Stimulated activated CD4-positive, alpha-beta T cell treated with anti-CD3 and anti-CD28 coated beads, Interleukin-12 subunit alpha, Interleukin-12 subunit beta, amount 100 ng/mL, for 4 hours (primary cell): ENCODE data around the gene GLCE.
A peak's percentile ranks its signal among the peaks of the same experiment; 100 is the strongest.
"Not testable (repeated sequence)": the region's sequence is repeated elsewhere in the genome, so short reads cannot be mapped to it uniquely, and the experiment has no call there.

Source experiments
- DNase-seq: peaks from one replicate; pipeline ENCODE4 v3.0.0-alpha.2; 2020

GLCE gene

DNA sequence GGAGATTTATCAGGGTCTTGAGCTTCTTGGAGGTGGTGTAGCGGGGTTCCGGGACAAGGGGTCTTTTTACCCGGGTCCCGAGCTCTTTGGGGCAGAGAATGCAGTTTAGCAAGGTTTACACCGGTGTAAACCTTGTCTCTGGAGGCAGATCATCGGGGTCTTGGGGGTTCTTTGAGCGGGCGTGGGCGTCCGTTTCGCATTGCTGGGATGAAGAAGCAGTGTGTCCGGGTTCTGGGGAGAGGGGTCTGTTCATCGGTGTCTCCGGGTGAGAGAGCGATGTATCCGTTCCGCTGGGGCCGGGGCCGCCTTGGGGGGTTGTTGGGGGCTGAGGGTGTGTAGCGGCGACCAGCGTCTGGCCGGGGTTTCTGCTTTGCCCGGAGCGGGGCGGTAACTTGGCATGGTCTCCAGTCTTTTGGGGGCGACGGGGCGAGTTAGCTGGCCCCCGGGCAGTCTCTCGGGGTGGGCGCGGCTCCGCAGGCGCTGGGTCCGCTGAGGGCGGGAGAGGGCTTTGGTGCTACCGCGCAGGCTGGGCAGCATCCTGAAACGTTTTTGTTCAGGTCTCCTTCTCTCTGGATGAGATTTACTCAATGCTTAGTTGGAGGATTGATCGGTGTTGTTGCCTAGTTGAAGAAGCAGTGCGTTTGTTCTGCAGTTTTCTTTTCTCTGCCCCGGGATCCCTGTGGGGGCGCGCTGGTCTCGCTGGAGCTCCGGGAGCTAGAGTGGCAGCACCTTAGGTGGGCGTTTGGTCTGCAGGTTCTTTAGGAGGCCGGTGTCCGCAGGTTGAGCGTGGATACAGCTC, 843 bp downstream of the GLCE start:
- DNase-seq: peak; percentile 15

- DNase-seq: no peak
These were observed 1.4 kb downstream of the GLCE start for GRCh38 chr15:69161878-69162213.

DNA sequence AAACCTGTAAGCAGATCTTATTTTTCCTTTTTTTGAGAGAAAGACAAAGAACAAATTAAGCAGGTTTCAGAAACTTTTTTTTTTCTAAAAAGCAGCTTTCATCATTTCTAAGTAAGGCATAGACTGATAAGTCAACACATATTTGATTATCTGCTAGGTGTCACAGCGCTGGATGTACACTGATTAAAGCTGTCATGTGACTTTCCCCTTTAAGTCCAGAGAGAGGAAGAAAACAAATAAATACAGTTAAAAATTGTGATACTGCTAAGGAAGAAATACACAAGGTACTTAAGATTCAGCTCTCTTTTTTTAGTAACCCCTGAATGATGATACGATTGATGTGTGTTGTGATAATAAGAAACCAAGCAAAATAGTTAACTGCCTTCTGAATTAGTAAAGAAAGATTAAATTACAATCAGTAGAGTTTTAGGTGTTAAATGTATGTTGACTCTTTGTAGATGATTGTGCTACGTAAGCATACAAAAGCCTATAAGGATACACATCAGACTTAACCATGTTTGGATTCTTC, 2.8 kb downstream of the GLCE start:
- DNase-seq: no peak

DNA sequence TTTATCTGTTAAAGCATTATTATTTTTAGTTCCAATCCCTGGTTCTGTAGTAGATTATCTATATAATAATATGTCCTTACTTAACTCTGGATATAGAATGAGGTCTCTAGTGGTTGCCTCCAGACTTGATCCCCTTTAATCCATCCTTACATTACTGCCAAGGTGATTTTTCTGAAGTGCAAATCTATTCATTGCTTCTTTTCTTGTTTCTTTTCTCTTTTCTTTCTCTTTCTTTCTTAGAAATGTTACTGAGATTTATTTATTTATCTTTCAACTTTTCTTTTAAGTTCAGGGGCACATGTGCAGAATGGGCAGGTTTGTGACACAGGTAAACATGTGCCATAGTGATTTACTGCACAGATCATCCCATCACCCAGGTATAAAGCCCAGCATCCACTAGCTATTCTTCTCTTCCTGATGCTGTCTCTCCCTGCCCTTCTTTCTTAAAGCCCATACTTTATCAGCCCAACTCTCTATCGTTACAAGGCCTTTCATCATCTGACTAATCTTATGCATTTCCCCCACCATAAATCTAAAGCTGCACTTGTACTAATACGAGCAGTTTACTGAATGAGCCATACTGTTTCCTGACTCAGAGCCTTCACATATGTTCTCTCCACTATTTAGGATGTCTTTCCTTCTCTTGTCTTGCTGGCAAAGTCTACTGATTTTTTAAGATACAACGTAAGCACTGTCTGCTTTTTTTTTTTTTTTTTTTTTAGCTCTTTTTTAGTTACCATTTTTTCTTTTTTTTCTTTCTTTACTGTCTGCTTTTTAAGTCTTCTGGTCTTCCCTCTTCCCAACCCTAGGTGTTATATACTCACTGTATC, 4.6 kb downstream of the GLCE start:
- DNase-seq: no peak

DNA sequence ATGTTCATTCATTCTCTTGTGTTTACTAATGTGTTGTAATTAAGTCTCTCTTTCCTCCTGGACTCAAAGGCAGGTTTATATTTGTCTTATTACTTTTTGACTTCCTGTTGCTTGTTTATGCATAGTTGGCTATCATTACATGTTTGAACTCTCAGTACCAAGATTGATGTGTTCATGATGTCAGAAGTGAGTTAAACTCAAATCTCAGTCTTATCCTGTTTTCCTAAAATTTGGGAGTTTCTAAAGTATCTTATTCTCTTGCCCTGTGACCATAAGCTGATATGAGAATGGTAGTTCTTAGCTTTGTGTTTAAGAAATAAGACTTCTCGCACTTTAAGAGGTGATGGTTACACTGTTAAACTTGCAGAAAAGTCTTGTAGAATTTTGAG, 5.2 kb downstream of the GLCE start:
- no peak for DNase-seq

DNA sequence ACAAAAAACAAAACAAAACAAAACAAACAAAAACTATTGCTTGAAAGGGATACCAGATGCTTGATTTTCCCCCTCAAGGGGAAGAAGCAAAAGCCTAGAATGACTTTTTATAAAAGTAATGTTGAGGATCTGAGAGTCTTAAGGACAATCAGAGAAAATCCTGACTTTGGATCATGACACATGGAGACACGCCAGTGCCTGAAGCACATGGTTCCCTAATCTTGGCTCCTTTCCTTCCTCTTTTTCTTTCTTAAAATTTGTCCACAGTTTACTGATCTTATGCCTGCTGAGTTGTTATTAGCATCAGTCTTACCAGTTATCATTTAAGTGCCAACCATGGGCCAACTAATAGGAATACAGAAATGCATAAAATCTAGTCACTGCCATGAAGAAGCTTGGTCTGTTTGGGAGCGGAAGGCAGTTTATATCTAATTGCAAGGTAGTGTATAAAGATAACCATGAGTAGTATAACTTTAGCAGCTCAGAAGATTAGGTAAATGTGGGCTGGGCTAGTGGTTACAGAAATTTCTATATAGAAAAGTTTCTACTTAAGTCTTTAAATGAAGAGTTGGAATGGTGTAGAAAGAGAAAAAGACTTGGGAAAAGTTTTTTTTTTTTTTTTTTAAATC, 6.9 kb downstream of the GLCE start:
- no peak for DNase-seq

GRCh38 chr15:69168361-69168760, 7.9 kb downstream of the GLCE start:
- not testable (repeated sequence) for DNase-seq

GRCh38 chr15:69169540-69169939, 9.1 kb downstream of the GLCE start:
- not testable (repeated sequence) for DNase-seq

GRCh38 chr15:69170597-69170996, 10.2 kb downstream of the GLCE start:
- no peak for DNase-seq

- no peak for DNase-seq
These were observed 12.4 kb downstream of the GLCE start for GRCh38 chr15:69172847-69173246.

DNA sequence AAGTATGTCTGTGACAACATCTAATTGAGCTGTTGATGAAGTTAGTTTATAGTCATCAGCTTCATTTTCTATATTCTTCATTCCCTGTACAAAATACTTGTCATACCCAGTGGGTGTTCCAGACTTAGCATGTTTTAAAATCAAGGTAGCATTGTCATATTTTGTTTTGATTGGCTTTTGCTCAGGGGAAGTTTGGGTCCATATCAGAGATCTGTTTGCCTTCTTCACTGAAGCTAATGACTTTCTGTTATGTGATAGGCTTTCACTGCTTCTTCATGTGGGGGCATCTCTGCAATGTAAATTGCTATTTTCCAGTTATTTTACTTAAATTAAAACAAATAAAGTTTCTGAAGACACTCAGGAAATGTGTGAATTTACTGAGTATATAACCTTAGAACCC, 15.1 kb downstream of the GLCE start:
- DNase-seq: no peak

DNA sequence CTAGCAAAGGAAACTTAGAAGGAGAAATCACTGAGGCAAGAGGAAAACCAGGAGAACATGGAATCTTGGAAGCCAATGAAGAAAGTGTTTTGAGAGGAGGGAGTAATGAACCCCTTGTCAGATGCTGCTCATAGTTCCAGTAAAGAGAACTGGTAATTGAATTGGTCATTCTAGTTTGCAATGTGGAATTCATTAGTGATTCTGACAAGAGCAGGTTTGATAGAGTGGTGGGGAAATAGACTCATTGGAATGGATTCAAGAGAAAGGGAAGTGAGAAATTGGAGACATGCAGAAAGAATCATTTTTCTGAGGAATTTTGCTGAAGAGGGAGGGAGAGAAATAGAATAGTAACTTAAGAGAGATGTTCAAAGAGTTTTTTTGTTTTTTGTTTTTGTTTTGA, 21.0 kb downstream of the GLCE start:
- no peak for DNase-seq

DNA sequence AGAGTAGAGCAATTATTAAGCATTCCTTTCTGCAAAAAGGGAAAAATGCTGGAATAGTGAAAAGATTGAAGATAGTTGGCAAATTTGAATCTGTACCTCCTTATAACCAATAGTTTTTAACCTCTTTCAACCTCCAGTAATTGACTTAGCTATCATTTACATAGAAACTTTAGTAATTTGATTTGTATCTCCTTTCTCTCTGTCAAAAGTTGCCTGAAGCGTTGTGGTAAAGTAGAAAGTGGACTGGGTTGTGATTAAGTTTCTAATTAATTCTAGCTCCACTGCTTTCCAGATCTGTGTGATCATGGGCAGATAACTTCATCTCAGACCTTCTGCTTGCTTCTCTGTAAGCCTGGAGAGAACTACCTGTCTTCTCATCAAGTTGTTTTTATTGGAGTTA, 24.8 kb downstream of the GLCE start:
- no peak for DNase-seq

DNA sequence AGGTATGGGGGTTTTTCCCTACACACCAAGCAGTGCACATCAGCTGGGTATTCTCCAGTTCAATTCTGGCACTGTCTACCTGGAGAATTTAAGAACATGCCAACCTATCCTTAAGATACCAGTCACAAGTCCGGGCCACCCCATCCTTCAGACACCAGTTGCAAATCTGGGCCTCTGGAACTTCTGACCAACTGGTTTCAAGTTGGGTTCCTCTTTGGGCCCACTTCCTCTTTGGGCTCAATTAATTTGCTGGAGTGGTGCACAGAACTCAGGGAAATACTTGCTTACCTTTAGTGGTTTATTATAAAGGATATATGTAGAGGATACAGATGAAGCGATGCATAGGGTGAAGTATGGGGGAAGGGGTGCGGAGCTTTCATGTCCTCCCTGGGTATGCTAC, 25.3 kb downstream of the GLCE start:
- DNase-seq: no peak

DNA sequence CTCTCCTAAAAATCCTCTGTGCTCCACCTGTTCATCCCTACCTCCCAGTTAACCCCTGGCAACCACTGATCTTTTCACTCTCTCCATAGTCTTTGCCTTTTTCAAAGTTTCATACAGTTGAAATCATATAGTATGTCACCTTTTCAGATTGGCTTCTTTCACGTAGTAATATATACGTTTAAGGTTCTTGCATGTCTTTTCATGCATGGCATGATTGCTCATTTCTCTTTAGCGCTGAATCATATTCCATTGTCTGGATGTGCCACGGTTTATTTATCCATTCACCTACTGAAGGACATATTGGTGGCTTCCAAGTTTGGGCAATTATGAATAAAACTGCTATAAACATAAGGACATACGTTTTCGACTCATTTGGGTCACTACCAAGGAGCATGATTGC, 28.7 kb downstream of the GLCE start:
- no peak for DNase-seq

DNA sequence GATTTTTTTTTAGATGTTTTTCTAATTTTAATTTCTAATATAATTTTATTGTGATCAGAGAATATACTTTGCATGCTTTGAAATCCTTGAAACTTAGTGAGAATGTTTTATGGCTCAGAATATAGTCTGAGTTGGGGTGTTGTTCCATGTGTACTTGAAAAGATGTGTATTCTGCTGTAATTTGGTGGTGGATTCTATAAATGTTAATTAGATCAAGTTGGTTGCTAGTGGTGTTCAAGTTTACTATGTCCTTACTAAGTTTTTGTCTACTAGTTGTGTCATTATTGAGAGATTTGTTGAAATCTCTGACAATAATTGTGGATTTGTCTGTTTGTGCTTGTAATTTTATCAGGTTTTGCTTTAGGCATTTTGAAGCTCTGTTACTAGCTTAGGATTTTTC, 29.7 kb downstream of the GLCE start:
- no peak for DNase-seq

DNA sequence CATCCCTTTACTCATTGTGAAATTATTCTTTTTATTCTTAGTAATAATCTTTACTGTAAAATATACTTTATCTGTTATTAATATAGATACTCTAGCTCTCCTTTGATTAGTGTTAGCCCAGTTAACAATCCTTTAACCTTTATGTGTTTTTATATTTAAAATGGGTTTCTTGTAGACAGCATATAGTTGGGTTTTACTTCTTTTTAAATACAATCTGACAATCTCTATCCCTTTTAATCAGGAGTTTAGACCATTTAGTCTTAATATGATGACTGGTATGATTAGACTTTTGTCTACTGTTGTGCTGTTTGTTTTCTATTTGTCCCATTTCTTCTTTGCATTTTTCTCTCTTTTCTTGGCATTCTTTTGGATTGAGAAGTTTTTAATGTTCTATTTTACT, 30.1 kb downstream of the GLCE start:
- DNase-seq: no peak

DNA sequence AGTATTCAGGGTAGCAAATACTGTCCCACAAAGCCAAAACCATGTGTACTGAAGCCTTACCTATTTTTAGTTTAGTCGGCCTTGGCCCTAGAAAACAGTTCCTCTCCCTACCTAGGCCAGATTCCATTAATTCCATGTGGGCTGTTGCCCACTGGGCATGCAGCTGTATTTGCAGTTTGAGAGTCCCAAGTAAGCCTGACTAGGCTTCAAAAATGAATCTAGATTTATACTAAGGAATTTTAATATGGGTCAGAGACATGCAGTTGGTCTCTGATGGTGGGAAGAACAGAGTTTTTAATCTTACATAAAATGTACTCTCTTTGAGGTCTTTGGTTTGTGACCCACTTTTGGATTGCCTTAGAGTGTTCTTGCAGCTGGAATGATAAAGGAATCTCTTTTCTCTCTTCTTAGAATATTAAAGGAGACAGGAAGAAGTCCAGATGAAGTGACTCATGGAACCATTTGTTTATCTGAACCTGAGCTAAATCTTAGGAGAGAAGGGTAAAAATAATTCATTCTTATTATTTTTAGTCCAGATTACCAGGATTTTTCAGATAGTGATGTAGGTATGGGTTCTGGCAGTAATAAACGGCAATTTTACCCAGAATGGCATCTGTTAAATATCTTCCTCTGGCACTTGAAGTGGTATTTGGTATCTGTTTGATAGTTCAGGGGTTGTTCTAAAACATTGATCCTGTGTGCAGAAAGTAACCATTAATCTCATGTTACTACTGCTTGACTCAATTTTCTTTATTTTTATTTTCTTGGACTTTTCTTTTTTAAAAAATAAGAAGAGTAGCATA, 33.8 kb downstream of the GLCE start:
- DNase-seq: no peak

- no peak for DNase-seq
These were observed 34.4 kb downstream of the GLCE start for GRCh38 chr15:69194854-69195253.

DNA sequence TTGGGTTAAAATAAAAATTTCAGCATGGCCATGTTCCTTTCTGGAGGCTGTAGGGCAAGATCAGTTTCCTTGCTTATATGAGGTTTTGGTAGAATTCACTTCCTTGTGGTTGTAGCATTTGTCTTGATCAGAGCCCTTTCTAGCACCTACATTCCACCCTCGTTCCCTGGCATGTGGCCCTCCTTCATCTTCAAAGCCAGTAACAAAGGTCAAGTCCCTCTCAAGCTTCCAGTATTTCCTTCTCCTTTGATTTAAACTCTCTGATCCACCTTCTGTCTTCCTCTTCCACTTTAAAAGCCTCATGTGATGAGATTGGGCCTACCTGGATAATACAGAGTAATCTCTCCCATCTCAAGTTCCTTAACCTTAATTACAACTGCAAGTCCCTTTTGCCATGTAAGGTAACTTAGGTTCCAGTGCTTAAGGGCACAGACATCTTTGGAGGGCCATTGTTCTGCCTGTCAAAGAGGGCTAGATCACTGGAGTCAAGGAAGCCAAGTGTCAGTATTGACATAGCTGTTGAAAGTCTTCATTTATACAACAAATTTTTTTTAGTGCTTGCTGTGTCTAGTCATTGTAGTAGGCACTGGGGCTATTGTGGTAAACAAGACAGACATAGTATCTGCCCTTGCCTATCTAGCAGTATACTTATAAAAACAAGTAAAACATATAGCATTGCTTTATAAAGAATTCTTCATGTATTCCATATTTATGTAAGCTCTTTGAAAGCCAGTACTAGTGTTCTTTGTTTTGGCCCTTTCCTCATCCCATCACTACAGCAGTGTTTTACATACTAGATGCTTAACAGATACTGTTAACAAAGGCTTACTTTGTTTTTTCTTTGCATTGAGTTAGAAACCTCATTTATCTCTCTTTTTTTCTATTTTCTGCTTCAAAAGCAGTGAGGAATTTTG, 40.7 kb downstream of the GLCE start:
- no peak for DNase-seq

DNA sequence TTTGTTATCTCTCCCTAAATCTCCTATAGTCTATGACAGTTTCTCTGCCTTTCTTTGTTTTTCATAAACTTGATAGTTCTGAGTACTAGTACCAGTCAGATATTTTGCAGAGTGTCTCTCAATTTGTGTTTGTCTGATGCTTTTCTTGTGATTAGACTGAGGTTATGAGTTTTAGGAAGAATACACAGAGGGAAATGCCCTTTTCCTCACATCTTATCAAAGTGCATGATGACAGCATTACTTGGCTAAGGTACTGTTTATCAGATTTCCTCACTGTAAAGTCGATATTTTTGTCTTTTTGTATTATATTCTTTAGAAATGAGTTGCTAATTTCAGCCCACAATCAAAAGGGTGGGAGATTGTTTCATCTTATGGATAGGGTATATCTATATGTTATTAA, 45.6 kb downstream of the GLCE start:
- no peak for DNase-seq

DNA sequence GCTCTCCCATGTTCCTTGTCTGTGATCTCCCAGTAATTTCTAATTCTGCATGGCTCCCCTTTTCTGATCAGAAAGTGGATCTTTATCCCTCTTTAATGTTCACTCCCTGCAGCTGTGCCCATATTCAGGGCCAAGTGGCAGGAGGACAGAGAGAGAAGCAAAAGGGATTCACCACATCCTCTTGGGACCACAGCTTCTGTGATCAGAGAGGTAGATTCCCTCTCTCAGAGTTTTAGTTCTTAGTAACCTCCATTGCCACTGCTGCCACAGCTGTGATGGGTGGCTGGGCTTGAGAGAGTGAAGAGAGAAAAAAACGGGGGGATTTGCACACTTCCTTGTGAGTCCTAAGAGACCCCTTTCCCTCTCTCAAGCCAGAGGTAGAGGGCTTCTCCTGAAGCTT, 49.2 kb downstream of the GLCE start:
- DNase-seq: no peak
